ENCODE data around the gene EPHA6.
"Not testable (repeated sequence)": the region's sequence is repeated elsewhere in the genome, so short reads cannot be mapped to it uniquely, and the experiment has no call there.

EPHA6 gene

GRCh38 chr3:96942131-96942530, 127.7 kb downstream of the EPHA6 start:
- not testable (repeated sequence) for H3K9ac ChIP-seq (ENCODE audit: low read depth, low read length); H3K4me1 ChIP-seq (ENCODE audit: control insufficient read depth, insufficient read depth, low read length); H3K9me3 ChIP-seq (ENCODE audit: control insufficient read depth, insufficient read depth, low read length); H3K27me3 ChIP-seq (ENCODE audit: control insufficient read depth, insufficient read depth, low read length); H3K4me3 ChIP-seq (ENCODE audit: low read depth, low read length); H3K36me3 ChIP-seq (ENCODE audit: control insufficient read depth, insufficient read depth, low read length)

DNA sequence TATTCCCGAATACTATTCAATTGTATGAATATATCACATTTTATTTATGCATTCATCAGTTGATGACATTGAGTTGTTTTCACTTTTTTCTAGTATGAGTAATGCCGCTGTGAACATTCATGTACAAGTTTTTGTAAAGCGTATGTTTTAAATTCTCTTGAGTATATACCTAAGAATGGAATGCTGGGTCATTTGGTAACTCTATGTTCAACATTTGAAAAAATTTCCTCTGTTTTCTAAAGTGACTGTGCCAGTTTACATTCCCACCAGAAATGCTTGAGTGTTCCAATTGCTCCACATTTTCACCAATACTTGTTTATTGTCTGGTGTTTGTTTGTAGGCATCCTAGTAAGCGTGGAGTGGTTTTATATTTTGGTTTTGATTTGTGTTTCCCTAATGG, 144.5 kb downstream of the EPHA6 start:
- H3K9ac ChIP-seq (ENCODE audit: low read depth, low read length) = no peak overlapping the region
- no peaks in the 10 kb centered on the region for H3K27me3 ChIP-seq (ENCODE audit: control insufficient read depth, insufficient read depth, low read length)
- no peaks in the 10 kb centered on the region for H3K4me1 ChIP-seq (ENCODE audit: control insufficient read depth, insufficient read depth, low read length)
- no peaks in the 10 kb centered on the region for H3K9me3 ChIP-seq (ENCODE audit: control insufficient read depth, insufficient read depth, low read length)
- H3K4me3 ChIP-seq (ENCODE audit: low read depth, low read length) = no peak overlapping the region
- H3K36me3 ChIP-seq (ENCODE audit: control insufficient read depth, insufficient read depth, low read length) = no peaks in the 10 kb centered on the region

DNA sequence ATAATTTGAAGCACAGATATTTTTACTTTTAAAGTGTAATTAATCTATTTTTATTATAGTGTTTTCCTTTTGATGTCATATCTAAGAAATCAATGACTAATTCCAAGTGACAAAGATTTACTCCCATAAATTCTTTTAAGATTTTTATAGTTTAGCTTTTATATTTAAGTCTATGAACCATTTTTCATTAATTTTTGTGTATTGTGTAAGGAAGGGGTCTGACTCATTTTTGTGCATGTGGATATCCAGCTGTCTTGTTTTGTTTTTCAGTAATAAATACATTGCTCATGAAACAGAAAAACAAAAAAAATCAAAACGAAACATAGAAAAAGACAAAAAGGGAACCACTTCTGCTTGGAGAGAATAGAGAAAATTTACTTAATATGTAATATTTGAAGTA, 145.1 kb downstream of the EPHA6 start:
- Histone ChIP-seq H3K9ac (ENCODE audit: low read depth, low read length) (no peak overlapping the region), H3K4me3 (ENCODE audit: low read depth, low read length) (no peak overlapping the region), H3K4me1 (ENCODE audit: control insufficient read depth, insufficient read depth, low read length) (no peaks in the 10 kb centered on the region), H3K36me3 (ENCODE audit: control insufficient read depth, insufficient read depth, low read length) (no peaks in the 10 kb centered on the region), H3K9me3 (ENCODE audit: control insufficient read depth, insufficient read depth, low read length) (no peaks in the 10 kb centered on the region), H3K27me3 (ENCODE audit: control insufficient read depth, insufficient read depth, low read length) (no peaks in the 10 kb centered on the region)

GRCh38 chr3:96959901-96960641, 145.7 kb downstream of the EPHA6 start:
- Histone ChIP-seq H3K27me3 (ENCODE audit: control insufficient read depth, insufficient read depth, low read length) (no peaks in the 10 kb centered on the region), H3K4me1 (ENCODE audit: control insufficient read depth, insufficient read depth, low read length) (no peaks in the 10 kb centered on the region), H3K36me3 (ENCODE audit: control insufficient read depth, insufficient read depth, low read length) (no peaks in the 10 kb centered on the region), H3K9me3 (ENCODE audit: control insufficient read depth, insufficient read depth, low read length) (no peaks in the 10 kb centered on the region), H3K4me3 (ENCODE audit: low read depth, low read length) (no peak overlapping the region), H3K9ac (ENCODE audit: low read depth, low read length) (no peak overlapping the region)

DNA sequence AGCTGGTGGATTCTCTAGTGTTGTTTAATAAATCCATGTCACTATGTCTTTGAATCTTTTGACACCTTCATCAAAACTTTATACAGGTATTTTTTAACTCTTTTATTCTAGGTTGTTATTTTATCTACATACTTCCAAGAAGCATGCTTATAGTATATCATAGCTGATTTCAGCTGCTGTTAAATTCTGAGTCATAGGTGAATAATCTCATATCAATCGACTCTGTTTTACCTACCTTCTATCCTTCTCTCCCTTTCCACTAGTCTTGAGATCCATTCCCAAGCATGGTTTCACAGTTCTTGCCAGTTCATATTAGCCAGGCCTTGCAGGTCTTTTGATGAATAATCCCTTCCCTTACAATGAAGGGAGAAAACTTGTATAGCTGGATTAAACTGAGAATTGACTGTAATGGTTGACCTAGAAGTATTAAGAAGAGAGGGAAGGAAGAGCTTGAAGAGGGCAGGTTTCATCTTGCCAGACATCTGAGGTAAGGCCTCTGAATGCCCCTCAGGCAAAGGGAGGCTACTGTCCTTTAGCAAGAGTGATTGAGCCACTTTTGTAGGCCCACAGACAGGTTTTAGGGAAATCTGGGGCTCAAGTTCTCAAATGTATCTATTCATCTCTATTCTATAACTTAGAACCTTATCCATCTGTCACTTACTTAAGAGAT, 146.4 kb downstream of the EPHA6 start:
- no peaks in the 10 kb centered on the region for H3K36me3 ChIP-seq (ENCODE audit: control insufficient read depth, insufficient read depth, low read length)
- no peaks in the 10 kb centered on the region for H3K27me3 ChIP-seq (ENCODE audit: control insufficient read depth, insufficient read depth, low read length)
- no peak overlapping the region for H3K4me3 ChIP-seq (ENCODE audit: low read depth, low read length)
- H3K9me3 ChIP-seq (ENCODE audit: control insufficient read depth, insufficient read depth, low read length) = no peaks in the 10 kb centered on the region
- no peaks in the 10 kb centered on the region for H3K4me1 ChIP-seq (ENCODE audit: control insufficient read depth, insufficient read depth, low read length)
- no peak overlapping the region for H3K9ac ChIP-seq (ENCODE audit: low read depth, low read length)

GRCh38 chr3:96961576-96961975, 147.2 kb downstream of the EPHA6 start:
- Histone ChIP-seq H3K4me3 (ENCODE audit: low read depth, low read length) (no peak overlapping the region), H3K27me3 (ENCODE audit: control insufficient read depth, insufficient read depth, low read length) (no peaks in the 10 kb centered on the region), H3K36me3 (ENCODE audit: control insufficient read depth, insufficient read depth, low read length) (no peaks in the 10 kb centered on the region), H3K9ac (ENCODE audit: low read depth, low read length) (no peak overlapping the region), H3K9me3 (ENCODE audit: control insufficient read depth, insufficient read depth, low read length) (no peaks in the 10 kb centered on the region), H3K4me1 (ENCODE audit: control insufficient read depth, insufficient read depth, low read length) (no peaks in the 10 kb centered on the region)

DNA sequence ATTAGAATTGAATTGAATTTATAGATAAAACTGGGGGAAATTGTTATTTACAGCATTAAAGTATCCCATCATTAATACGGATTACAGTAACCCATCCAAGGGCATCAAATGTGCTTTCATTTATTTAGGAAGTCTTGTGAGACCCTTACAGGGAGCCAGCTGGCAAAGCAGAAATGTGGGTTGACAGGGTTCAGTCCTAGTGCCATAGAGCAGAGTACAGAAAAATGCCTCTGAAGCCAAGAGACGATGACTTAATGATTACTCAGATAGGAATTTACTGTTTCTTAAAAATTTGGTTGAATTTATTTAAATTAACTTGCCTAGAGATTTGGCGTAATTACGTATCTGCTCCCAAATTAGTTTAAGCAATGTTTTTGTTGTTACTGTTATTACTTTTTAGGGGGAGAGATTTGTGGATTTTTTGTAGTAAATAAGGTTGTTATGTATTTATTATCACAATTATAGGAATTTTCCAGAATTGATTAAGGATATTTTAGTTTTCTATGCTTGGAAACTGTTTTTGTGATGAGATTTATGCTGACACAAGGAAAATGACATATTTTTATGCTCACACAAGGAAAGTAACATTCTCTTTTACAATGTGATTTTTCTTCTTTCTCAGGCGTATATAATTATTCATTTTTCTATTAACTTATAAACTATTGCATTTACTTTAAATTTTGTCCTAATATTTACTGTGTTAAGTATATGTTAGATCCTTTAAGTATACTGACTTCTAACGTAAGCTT, 152.0 kb downstream of the EPHA6 start:
- Histone ChIP-seq H3K4me3 (ENCODE audit: low read depth, low read length) (no peak overlapping the region), H3K9me3 (ENCODE audit: control insufficient read depth, insufficient read depth, low read length) (no peaks in the 10 kb centered on the region), H3K9ac (ENCODE audit: low read depth, low read length) (no peak overlapping the region), H3K27me3 (ENCODE audit: control insufficient read depth, insufficient read depth, low read length) (no peaks in the 10 kb centered on the region), H3K4me1 (ENCODE audit: control insufficient read depth, insufficient read depth, low read length) (no peaks in the 10 kb centered on the region), H3K36me3 (ENCODE audit: control insufficient read depth, insufficient read depth, low read length) (no peaks in the 10 kb centered on the region)

DNA sequence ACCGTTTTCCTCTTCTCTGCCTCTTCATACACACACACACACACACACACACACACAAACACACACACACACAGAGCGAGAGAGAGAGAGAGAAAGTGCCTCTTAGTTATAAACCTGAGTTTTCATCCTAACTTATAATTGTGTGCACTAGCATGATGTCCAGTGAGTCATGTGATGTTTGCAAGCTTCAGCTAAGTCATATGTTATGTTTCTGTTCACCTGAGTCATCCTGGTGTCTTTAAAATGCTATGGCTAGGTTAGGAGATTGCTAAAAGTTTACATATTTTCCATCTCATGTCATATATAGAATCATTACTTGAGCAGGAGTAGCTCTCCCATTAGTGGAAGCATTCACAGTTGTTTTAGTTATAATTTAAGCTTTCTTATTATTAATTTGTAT, 155.8 kb downstream of the EPHA6 start:
- Histone ChIP-seq H3K4me1 (ENCODE audit: control insufficient read depth, insufficient read depth, low read length) (no peaks in the 10 kb centered on the region), H3K27me3 (ENCODE audit: control insufficient read depth, insufficient read depth, low read length) (no peaks in the 10 kb centered on the region), H3K36me3 (ENCODE audit: control insufficient read depth, insufficient read depth, low read length) (no peaks in the 10 kb centered on the region), H3K9me3 (ENCODE audit: control insufficient read depth, insufficient read depth, low read length) (no peaks in the 10 kb centered on the region), H3K4me3 (ENCODE audit: low read depth, low read length) (no peak overlapping the region), H3K9ac (ENCODE audit: low read depth, low read length) (no peak overlapping the region)

DNA sequence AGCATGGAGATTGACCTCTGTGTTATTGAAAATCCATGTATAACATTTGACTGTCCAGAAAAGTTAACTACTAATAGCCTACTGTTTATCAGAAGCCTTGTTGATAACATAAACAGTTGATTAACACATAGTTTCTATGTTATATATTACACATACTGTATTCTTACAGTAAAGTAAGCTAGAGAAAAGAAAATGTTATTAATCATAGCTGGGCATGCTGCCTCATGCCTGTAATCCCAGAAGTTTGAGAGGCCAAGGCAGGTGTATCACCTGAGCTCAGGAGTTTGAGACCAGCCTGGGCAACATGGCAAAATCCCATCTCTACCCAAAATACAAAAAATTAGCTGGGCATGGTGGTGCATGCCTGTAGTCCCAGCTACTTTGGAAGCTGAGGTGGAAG, 163.3 kb downstream of the EPHA6 start:
- no peak overlapping the region for H3K4me3 ChIP-seq (ENCODE audit: low read depth, low read length)
- H3K27me3 ChIP-seq (ENCODE audit: control insufficient read depth, insufficient read depth, low read length) = no peaks in the 10 kb centered on the region
- H3K9ac ChIP-seq (ENCODE audit: low read depth, low read length) = no peak overlapping the region
- no peaks in the 10 kb centered on the region for H3K36me3 ChIP-seq (ENCODE audit: control insufficient read depth, insufficient read depth, low read length)
- no peaks in the 10 kb centered on the region for H3K9me3 ChIP-seq (ENCODE audit: control insufficient read depth, insufficient read depth, low read length)
- H3K4me1 ChIP-seq (ENCODE audit: control insufficient read depth, insufficient read depth, low read length) = no peaks in the 10 kb centered on the region

GRCh38 chr3:96983716-96984115, 169.3 kb downstream of the EPHA6 start:
- H3K4me3 ChIP-seq (ENCODE audit: low read depth, low read length); H3K9me3 ChIP-seq (ENCODE audit: control insufficient read depth, insufficient read depth, low read length); H3K27me3 ChIP-seq (ENCODE audit: control insufficient read depth, insufficient read depth, low read length); H3K4me1 ChIP-seq (ENCODE audit: control insufficient read depth, insufficient read depth, low read length); H3K9ac ChIP-seq (ENCODE audit: low read depth, low read length); H3K36me3 ChIP-seq (ENCODE audit: control insufficient read depth, insufficient read depth, low read length): not testable (repeated sequence)

- Histone ChIP-seq H3K9ac (ENCODE audit: low read depth, low read length) (no peak overlapping the region), H3K36me3 (ENCODE audit: control insufficient read depth, insufficient read depth, low read length) (no peaks in the 10 kb centered on the region), H3K4me3 (ENCODE audit: low read depth, low read length) (no peak overlapping the region), H3K9me3 (ENCODE audit: control insufficient read depth, insufficient read depth, low read length) (no peaks in the 10 kb centered on the region), H3K27me3 (ENCODE audit: control insufficient read depth, insufficient read depth, low read length) (no peaks in the 10 kb centered on the region), H3K4me1 (ENCODE audit: control insufficient read depth, insufficient read depth, low read length) (no peaks in the 10 kb centered on the region)
These were observed 171.8 kb downstream of the EPHA6 start for GRCh38 chr3:96986241-96986640.

DNA sequence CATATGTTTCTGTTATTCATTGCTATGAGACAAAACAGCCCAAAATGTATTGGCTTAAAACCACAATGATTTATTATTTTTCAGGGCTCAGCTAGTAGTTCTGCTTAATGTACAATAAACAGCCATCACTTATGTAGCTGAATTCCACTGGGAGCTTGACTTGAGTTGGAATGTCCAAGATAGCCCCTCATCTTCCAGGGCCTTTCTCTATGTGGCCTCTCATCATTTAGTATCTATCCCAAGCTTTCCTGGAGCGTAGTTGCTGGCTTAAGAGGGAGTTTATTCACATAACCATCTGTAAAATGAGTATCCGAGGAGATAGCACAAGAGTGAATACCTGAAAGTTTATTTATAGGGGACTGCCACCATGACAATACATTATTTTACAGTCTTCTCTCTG, 176.8 kb downstream of the EPHA6 start:
- Histone ChIP-seq H3K4me1 (ENCODE audit: control insufficient read depth, insufficient read depth, low read length) (no peaks in the 10 kb centered on the region), H3K9ac (ENCODE audit: low read depth, low read length) (no peak overlapping the region), H3K36me3 (ENCODE audit: control insufficient read depth, insufficient read depth, low read length) (no peaks in the 10 kb centered on the region), H3K27me3 (ENCODE audit: control insufficient read depth, insufficient read depth, low read length) (no peaks in the 10 kb centered on the region), H3K4me3 (ENCODE audit: low read depth, low read length) (no peak overlapping the region), H3K9me3 (ENCODE audit: control insufficient read depth, insufficient read depth, low read length) (no peaks in the 10 kb centered on the region)
